ENCODE measurements around the gene MYO18A.

Gene MYO18A

DNA sequence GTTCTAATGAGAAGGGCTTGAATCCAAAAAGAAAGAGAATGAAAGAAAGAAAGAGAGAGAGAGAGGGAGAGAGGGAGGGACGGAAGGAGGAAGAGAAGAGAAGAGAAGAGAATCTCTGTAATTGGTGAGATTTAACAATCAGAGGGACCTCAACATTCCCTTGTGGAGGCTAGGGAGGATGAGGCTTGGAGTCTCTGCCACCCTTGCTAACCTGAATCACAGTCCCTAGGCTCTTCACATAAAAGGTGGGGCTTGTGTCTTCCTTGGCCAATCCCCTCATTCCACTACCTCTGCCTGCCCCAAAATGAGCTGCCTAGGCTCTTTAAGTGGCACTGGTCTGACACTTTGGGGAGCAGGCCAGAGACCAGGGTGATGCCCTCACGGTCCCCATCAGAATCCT lies 107.2 kb downstream of the MYO18A start:
- peak; percentile 43 for DNase-seq

DNA sequence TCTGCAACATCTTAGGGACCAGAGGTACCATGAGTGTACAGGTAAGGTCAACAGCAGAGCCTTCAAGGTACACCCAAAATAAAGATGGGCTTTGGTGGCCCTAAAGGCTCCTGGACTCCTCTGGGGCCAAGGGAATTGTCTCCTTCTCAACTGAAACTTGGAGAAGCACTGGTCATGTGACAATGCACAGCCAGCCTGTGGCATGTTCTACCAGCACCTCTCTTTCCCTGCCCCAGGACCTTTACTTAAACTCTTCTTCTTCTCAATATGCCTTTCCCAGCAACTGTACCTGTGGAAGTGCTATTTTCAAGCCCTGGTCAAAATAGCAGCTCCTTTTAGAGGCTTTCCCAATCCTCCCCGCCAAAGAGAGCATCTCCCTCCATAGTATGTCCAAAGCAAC lies 108.9 kb downstream of the MYO18A start:
- no peak for DNase-seq

DNA sequence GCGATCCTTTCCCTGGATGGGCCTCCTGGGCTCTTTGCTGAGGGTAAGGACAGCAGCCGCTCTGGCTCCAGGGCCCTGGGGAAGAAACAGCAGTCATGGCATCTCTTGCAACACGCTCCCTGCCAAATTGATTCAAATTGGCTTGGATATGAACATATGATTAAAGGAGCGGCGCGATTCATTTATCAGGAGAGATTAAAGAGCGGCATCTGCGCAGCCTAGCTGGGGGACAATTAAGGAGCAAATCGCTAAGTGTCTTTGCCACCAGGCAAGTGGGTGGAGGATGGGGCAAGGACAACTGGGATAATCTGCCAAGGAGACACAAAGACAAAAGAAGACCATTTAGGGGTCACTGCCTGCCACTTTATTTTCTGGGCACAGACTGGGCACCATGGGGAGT lies 109.4 kb downstream of the MYO18A start:
- DNase-seq = peak; percentile 99

DNA sequence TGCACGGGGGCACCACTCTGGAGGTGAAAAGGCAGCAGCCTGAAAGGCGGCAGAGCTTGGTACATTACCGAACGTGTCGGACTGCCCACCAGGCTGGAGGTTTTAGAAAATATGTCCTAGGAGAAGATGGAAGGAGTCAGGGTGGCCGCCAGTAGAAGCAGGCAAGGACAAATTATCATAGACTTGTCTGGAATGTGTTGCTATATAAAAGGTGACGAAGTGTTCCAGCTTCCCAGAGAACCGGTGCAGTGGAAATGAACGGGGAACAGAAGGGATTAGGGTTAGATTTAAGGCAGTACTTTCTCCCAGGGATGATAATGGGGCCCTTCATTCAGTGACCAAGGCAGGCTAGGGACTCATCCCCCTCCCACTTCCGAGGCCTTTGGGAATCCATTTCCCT lies 109.9 kb downstream of the MYO18A start:
- no peak for DNase-seq

DNA sequence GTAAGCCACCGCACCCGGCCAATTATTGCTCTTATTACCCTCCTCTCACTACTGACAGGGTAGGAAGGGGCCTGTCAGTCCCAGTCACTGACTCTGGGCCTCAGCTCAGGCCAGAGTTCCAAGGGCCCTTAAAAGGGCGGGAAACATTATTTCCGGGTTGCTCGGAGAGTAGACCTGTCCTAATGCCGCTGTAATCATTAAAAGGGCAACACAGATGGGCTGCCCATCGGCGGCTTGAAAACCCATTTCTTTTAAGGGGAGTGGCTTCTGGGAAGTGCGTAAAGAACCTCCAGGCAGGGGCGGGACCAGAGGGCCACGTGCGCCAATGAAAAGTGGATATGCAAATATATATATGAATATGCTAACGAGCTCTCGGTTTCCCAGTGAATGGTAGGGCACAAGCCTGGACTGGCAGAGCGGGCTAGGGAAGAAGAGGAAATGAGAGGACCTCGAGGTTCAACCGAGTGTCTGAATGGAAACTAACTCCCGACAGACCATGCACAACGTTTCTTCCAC lies 110.6 kb downstream of the MYO18A start:
- no peak for DNase-seq

DNA sequence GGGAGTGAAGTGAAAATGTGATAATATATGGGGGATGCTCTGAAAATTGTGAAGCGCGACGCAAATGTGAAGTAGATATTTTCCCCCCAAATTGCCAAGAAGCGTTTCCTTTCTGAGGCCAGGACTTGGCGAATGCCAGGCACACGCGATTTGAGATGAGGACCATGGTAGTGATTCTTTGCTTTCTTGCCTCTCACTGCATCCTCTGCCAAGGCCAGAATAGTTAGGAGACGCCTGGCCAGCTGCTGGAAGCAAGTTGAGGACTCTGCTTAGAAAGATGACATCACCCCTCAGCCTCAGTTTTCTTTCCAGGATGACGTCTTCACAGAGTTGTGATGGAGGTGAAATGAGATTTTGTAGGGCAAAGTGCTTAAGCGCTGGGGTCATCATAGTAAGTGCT lies 111.4 kb downstream of the MYO18A start:
- no peak for DNase-seq

DNA sequence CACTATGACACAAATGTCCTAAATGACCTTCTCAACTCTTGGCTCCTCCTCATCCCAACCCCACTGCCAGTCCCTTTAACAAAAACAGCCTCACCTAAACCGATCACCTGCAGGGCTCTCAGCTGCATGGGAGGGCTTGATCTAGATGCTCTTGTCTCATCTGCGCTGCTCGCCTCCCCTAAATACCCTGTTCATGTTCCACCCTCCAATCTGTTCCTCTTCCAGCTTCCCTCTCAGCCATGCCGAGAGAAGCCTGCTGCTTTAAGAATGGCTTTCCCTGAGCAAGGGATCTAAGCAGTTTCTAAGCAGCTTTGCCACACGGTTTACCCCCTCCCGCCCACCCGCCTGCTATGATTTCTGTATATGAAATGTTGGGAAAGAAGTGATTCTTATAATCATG lies 113.6 kb downstream of the MYO18A start:
- peak; percentile 99 for DNase-seq

DNA sequence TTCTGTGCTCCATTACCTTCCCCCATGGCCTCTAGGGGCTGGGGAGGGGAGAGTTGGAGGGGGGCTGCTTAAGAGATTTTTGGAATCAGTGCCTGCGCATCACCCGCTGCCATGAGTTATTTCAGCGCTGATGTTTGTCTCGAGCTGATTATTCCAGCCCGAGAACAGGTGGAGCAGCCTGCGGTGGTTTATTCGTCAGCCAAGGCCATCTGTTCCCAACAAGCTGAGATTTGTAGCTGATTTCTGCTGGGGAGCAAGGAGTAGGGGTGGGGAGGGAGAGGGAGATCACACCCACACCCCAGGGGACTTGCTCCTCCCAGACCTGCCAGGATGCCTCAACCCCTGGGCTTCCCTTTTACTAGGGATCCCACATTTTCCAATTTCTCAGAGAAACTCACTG lies 114.2 kb downstream of the MYO18A start:
- peak; percentile 99 for DNase-seq

DNA sequence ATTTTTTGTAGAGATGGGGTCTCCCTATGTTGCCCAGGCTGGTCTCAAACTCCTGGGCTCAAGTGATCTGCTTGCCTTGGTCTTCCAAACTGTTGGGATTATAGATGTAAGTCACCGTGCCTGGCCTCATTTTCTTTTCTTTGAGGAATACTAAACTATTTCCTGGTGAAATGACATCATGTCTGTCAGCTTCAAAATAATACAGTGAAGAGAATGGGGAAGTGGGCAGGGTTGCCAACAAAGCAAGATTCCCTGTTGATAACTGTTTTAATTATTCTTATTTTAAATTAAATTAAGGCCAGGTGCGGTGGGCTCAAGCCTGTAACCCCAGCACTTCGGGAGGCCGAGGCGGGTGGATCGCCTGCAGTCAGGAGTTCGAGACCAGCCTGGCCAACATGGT lies 116.2 kb downstream of the MYO18A start:
- DNase-seq = no peak

DNA sequence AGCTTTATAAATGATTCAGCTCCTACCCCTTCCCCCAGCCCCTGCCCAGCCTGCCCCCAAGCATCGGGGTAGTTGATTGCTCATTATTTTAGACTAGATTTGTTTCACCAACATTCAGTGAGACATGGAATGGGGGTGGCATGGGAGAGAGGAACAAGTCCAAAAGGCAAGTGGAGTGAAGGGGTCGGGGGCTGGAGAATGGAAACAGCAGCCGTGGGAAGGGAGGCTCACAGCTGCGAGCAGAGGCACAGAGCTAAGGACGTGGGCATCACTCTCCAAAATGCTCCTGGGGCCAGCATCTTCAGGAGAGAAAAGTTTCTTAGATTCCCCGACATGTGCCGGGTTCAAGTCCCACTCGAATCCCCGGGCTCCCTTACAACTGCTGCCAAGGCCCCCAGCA lies 118.0 kb downstream of the MYO18A start:
- DNase-seq = no peak

DNA sequence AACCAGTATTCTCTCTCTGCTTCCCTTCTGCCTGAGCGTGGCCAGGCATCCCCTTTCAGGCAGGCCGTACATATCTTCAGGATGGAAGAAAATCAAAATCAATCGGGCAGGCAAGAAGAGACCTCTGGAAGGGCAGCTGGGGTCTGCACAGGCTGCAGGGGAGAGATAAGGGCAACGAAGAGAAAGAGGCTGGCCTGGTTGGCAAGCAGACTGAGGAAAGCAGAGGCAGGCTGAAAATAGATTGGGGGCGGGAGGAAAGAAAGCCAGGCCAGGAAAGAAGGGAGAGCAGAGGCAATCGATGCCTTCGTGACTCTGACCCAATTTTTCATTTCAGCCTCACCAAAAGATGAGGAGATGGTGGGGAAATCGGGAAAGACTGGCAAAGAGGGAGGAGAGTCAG lies 119.2 kb downstream of the MYO18A start:
- DNase-seq = no peak

DNA sequence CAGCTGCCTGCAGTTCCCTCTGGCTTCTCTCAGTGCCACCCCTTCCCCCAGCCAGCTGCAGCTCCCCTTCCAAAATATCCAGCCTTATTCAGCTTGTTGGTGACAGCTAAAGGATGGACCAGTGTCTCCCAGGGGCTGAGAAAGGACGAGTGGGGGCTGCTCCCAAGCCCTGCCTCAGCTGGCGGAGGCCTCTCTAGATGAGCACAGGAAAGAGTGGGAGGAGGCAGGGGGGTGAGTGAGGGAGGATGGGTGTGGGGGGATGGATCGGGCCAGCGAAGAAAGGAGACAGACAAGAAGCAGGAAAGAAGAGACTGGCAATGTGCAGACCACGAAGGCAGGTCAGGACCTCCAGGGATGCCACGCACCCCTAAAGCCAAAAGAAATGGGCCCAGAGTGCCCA lies 119.7 kb downstream of the MYO18A start:
- no peak for DNase-seq

DNA sequence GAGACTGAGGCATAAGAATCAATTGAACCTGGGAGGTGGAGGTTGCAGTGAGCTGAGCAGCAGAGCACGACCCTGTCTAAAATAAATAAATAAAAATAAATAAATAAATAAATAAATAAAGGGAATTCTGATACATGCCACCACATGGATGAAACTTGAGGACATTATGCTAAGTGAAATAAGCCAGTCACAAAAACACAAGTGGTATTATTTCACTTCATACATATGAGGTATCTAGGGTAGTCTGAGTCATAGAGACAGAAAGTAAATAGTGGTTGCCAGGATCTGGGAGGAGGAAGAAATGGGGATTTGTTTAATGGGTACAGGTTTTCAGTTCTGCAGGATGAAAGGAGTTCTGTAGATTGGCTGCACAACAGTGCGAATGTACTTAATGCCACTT lies 120.9 kb downstream of the MYO18A start:
- DNase-seq = no peak

DNA sequence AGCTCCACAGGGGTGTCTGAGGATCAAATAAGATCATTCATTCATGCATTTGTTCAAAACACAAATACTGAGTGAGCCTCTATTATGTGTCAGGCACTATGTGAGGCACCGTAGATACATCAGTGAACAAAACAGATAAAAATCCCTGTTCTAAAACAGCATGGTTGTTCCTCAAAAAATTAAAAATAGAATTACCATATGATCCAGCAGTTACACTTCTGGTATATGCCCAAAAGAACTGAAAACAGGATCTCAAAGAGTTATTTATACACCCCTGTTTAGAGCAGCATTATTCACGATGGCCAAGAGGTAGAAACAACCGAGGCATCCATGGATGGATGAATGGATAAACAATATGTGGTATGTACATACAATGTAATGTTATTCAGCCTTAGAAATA lies 121.8 kb downstream of the MYO18A start:
- DNase-seq = no peak

DNA sequence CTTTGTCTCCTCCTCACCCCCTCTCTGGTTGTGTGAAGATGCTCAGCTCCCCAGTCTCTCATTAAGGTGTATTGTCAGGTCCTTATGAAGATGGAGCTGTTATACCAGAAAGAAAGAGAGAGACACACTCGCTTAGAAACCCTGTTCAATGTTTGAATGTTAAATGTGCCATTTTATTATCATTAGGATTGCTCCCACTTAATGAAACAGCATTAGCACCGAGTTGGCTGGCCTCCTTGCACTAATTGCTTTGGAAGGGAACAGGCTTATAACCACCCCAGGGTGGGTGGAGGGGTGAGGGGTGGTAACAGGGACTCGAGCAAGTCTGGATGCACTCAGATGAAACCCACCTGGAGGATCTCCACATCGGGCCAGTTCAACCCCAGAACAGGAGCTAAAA lies 122.8 kb downstream of the MYO18A start:
- no peak for DNase-seq

DNA sequence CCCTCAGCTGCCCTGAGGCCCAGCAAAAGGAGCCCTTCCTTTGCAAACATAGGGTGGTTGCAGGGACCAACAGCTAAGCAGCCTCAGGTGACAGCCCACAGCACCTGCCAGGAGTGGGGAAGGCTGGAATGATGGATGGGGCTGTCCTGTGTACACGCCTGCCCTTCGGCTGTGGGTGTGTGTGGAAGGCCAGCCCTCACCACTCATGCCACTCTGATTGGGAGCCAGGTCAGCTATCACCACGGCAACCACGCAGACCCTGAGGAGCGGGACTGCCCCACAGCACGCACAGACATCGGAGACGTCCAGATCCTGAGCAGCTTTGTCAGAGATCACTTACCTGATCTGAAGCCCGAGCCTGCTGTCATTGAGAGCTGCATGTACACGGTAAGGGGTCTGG lies 125.4 kb downstream of the MYO18A start:
- no peak for DNase-seq

DNA sequence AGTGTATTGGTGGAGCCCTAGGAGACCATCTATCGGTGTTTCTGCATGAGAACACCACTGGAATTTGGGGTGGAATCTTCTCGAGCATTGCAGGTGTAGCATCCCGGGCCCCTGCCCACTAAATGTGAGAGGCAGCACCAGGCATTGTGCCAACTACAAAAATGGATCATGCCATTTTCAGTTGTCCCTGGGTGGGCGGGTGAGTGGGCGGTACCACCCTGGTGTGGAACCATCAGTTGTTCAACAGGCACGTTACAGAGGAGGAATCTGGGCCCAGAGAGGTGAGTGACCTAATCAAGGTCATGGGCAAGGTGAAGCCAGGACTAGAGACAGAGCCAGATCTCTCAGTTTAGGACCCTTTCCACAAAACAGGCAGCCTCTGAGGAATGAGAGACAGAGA lies 128.5 kb downstream of the MYO18A start:
- DNase-seq = no peak

DNA sequence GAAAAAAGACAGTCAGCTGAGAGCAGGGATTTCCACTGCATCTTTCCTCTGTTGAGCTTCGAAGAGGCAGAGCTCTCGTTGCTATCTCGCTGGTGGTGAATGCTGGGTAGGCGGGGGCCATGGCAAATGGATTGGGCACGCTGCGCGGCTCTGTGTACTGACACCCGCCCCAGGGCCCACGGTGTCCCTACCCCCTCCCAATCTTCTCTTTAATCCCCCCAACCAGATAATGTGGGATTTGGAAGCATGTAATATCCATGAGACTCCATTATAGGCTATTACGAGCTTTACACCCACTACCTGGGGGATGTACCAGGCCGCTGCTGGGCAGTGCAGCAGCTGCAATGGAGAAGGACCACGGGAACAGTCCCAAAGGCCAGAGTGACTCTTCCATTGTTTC lies 129.0 kb downstream of the MYO18A start:
- DNase-seq = no peak

DNA sequence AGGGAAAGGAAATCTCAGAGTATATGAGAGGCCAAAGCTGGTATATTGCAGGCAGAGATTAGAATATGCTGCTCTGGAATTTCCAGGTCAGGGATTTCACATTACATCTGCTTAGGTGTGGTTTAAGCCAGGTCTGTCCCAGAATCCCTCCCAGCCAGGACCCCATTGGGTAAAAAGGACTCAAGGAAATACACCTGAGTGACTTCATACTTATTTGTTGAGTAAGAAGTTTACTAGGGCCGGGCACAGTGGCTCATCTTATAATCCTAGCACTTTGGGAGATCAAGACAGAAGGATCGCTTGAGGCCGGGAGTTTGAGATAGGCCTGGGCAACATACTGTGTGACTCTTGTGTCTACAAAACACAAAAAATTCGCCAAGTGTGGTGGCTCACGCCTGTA lies 130.0 kb downstream of the MYO18A start:
- DNase-seq = no peak

DNA sequence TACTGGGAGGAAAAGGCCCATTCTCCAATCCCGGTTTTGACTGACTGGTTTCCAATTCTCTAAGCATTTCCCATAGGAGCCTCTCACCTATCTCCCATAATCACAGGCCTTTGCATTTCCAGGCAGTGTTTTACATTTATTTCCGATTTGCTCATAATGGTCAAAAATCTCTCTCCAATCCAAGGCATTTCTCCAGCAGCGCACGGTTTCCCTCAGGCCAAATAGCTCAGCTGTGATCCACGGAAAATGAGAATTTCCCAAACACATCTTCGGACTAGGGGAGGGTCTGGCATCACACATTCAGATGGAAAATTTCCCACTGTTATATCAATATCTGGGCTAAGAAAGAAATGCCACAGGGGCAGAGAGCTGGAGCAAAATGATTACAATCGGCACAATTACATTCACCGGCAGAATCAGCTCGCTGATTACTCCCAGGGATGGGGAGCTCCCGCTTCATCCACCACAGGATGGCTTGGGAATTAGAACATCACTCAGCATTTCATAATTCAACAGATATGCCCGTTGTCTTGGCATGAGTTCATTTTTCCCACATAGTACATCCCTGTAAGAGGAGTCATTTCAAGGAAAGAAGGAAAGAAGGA lies 130.6 kb downstream of the MYO18A start:
- DNase-seq = no peak

DNA sequence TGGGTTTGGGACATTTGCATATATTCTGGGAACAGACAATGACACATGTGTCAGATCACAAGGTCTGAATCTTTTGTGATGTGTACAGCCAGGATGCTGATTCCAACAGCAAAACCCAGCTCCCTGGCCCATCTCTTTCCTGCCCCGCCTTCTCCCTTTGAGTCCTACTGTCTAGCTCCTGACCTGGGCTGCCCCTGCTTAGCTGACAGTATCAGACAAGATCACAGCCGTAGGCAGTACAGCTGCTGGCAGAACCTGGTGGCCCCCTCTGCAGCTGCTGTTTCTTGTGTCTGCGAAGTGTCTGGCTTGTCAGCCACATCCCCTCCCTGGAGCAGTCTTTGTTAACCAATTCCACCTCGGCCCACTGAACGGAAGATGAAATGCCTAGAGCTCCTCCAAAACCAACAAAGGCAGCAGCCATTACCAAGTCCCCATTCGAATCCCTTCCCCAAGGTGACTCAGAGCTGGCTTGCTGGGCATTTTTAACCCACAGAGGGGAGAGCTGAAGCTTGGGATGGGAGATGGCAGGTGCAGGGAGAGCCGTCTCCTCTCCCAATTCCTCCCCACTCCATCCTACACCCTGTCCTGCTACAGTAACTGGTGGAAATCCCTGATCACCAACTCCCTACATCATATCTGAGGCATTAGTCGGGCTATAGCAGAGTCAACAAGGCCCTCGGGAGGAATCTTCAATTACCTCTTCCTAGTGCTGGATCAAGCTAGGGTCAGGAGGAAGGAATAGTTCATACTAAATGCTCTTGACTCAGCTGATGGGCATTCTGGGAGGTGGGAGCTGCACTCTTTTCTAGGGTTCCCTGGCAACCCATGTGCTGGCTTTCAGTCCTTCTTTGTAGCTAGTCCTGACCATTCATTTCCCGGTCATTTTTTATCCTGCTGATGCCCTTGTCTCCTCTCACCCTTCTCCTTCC lies 131.5 kb downstream of the MYO18A start:
- peak; percentile 79 for DNase-seq

DNA sequence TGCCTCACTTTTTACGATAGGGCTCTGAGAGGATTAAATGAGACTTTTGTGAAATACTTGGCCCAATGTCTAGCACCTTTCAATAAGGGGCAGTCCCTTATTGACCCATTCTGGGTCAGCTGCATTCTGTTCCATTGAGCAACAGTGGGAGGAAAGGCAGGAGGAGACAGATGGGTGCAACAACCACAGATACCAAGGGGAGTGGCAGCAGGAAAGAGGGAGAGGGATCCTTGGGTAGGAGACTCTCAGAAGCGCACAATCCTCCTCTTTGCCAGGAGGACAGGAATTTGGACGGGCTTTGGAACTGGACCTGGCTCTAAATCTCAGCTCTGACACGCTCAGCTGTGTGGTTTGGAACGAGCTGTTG lies 133.7 kb downstream of the MYO18A start:
- no peak for DNase-seq

DNA sequence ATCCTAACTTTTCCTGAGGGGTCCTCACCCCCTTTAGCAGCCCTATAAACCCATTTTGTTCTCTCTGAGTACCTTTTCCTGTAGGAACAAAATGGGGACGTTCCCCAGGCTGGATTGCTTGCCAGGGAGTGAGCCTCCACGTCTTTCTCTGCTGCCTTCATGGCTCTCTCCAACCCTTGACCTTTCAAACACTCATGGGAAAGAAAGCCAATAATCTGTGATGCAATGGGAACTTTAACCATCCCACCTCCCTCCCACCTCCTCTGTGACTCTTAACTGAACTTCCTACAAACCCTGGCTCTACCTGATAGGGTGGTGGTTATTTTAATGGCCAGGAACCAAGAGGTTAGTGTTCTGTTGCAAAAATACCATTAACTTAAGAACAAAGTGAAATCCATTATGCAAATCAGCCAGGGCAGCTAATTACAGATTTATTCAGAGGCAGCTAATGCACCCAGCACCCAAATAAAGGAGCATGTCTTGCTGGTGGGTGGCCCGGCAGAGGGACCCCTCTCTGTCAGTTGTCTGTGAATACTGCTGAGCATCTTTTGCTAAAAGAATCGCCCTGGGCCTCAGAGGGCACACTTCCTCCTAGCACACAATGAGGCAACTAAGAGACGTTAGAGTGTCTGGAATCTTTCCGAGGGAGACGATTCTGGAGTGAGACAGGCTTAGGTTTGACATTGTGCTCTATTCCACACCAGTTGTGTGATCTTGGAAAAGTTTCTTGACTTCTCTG lies 134.3 kb downstream of the MYO18A start:
- no peak for DNase-seq

DNA sequence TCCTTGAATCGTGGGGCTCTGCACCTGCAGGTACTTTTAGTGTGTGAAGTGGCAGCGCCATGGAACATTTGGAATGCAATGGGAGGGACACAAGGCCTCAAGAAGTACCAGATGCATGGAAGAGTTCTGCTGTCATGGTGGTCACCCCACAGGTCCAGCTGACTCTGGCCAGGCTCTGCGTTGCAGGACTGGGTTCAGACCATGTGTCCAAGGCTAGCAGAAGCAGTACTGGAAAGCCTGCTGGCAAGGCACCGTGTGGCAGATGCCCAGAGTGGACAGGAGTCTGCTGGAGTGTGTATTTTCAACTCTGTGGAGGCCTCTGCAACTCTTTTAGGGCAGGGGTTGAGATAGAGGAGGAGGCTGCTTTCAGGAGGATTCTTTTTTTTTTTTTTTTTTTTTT lies 135.2 kb downstream of the MYO18A start:
- no peak for DNase-seq

Measured in NCI-H524 treated with DMSO at 0.1 percent for 48 hours (cell line).